ENCODE data around the gene DIP2A.

The DIP2A gene

GRCh38 chr21:46424039-46424591, 34.6 kb upstream of the DIP2A start:
- no peak overlapping the region for H3K4me3 ChIP-seq (ENCODE audit: low read length)
- no peaks in the 10 kb centered on the region for H3K9me2 ChIP-seq (replicated peaks; ENCODE audit: control insufficient read depth, low read length)
- H3K27ac ChIP-seq (ENCODE audit: low read depth, low read length) = no peak overlapping the region
- peaks cover 51% of the 10 kb centered on the region for H3K36me3 ChIP-seq (ENCODE audit: control insufficient read depth, low read length)
- no peaks in the 10 kb centered on the region for H3K79me2 ChIP-seq (ENCODE audit: control insufficient read depth, low read length)
- H3K4me2 ChIP-seq (ENCODE audit: low read length) = no peak overlapping the region
- H3K4me1 ChIP-seq (ENCODE audit: control insufficient read depth, low read length) = peaks cover 10% of the 10 kb centered on the region
- no peak for TF ChIP-seq CTCF (IDR thresholded peaks at IDR 0.05; ENCODE audit: low read depth, low read length, poor library complexity, severe bottlenecking)
- TF ChIP-seq EZH2phosphoT487 (IDR thresholded peaks at IDR 0.05; ENCODE audit: borderline replicate concordance, low read length) = no peak
- H3K9me3 ChIP-seq (ENCODE audit: control insufficient read depth, insufficient read depth, low read length) = no peaks in the 10 kb centered on the region
- H4K20me1 ChIP-seq (ENCODE audit: control insufficient read depth, insufficient read depth, low read depth, low read length) = no peaks in the 10 kb centered on the region
- H3F3A ChIP-seq (ENCODE audit: control insufficient read depth, insufficient read depth) = no peaks in the 10 kb centered on the region
- H3K27me3 ChIP-seq (ENCODE audit: control insufficient read depth, low read length) = no peaks in the 10 kb centered on the region

DNA sequence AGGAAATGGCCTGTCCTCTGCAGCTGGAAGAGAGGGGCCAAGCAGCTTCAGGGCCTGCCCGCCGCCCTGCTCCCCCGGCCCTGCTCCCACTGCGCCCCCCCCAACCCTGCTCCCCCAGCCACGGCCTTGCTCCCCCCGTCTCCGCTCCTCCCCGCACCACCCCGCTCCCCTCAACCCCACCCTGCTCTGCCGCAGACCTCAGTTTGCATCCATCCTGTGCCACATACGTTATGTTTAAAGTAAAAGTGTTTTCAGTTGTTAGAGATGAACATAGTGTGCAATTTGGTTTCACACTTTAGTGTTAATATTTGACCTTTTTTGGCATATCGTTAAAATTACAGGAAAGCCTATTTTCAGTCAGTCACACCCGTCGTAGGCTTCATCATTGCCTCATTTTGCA, 34.1 kb upstream of the DIP2A start:
- Histone ChIP-seq H3F3A (ENCODE audit: control insufficient read depth, insufficient read depth) (no peaks in the 10 kb centered on the region), H3K9me2 (replicated peaks; ENCODE audit: control insufficient read depth, low read length) (no peaks in the 10 kb centered on the region), H3K9me3 (ENCODE audit: control insufficient read depth, insufficient read depth, low read length) (no peaks in the 10 kb centered on the region), H4K20me1 (ENCODE audit: control insufficient read depth, insufficient read depth, low read depth, low read length) (no peaks in the 10 kb centered on the region), H3K4me2 (ENCODE audit: low read length) (no peak overlapping the region), H3K27me3 (ENCODE audit: control insufficient read depth, low read length) (no peaks in the 10 kb centered on the region), H3K4me1 (ENCODE audit: control insufficient read depth, low read length) (peaks cover 10% of the 10 kb centered on the region), H3K36me3 (ENCODE audit: control insufficient read depth, low read length) (peaks cover 51% of the 10 kb centered on the region), H3K79me2 (ENCODE audit: control insufficient read depth, low read length) (no peaks in the 10 kb centered on the region), H3K4me3 (ENCODE audit: low read length) (no peak overlapping the region), H3K27ac (ENCODE audit: low read depth, low read length) (no peak overlapping the region)
- no peak for TF ChIP-seq CTCF (IDR thresholded peaks at IDR 0.05; ENCODE audit: low read depth, low read length, poor library complexity, severe bottlenecking)
- TF ChIP-seq EZH2phosphoT487 (IDR thresholded peaks at IDR 0.05; ENCODE audit: borderline replicate concordance, low read length) = no peak

- Histone ChIP-seq H3K4me1 (ENCODE audit: control insufficient read depth, low read length) (peaks cover 10% of the 10 kb centered on the region), H3K36me3 (ENCODE audit: control insufficient read depth, low read length) (peaks cover 54% of the 10 kb centered on the region), H4K20me1 (ENCODE audit: control insufficient read depth, insufficient read depth, low read depth, low read length) (no peaks in the 10 kb centered on the region), H3K79me2 (ENCODE audit: control insufficient read depth, low read length) (no peaks in the 10 kb centered on the region), H3K9me3 (ENCODE audit: control insufficient read depth, insufficient read depth, low read length) (no peaks in the 10 kb centered on the region), H3K4me3 (ENCODE audit: low read length) (no peak overlapping the region), H3F3A (ENCODE audit: control insufficient read depth, insufficient read depth) (no peaks in the 10 kb centered on the region), H3K4me2 (ENCODE audit: low read length) (no peak overlapping the region), H3K27me3 (ENCODE audit: control insufficient read depth, low read length) (no peaks in the 10 kb centered on the region), H3K27ac (ENCODE audit: low read depth, low read length) (no peak overlapping the region), H3K9me2 (replicated peaks; ENCODE audit: control insufficient read depth, low read length) (no peaks in the 10 kb centered on the region)
- TF ChIP-seq EZH2phosphoT487 (IDR thresholded peaks at IDR 0.05; ENCODE audit: borderline replicate concordance, low read length) (no peak), CTCF (IDR thresholded peaks at IDR 0.05; ENCODE audit: low read depth, low read length, poor library complexity, severe bottlenecking) (no peak)
These were observed 33.6 kb upstream of the DIP2A start for GRCh38 chr21:46425041-46425440.
